ENCODE results near the gene IGFL2.
"Not testable (repeated sequence)": the region's sequence is repeated elsewhere in the genome, so short reads cannot be mapped to it uniquely, and the experiment has no call there.

Gene IGFL2

GRCh38 chr19:46150606-46151005 lies 2.6 kb downstream of the IGFL2 start:
- Histone ChIP-seq H3K9me3 (ENCODE audit: severe bottlenecking) (no peaks in the 10 kb centered on the region), H3K36me3 (ENCODE audit: low read depth) (no peaks in the 10 kb centered on the region), H3K27ac (ENCODE audit: poor library complexity, severe bottlenecking) (no peak overlapping the region), H3K4me3 (ENCODE audit: severe bottlenecking) (no peak overlapping the region), H3K27me3 (ENCODE audit: insufficient read depth, poor library complexity, severe bottlenecking) (no peaks in the 10 kb centered on the region), H3K4me1 (ENCODE audit: insufficient read depth, poor library complexity, severe bottlenecking) (peaks cover 2% of the 10 kb centered on the region)
- TF ChIP-seq CTCF (IDR thresholded peaks at IDR 0.05; ENCODE audit: poor library complexity, severe bottlenecking): no peak
- DNase-seq (ENCODE audit: low spot score) (no peak), ATAC-seq (ENCODE audit: low read depth) (no peak)

DNA sequence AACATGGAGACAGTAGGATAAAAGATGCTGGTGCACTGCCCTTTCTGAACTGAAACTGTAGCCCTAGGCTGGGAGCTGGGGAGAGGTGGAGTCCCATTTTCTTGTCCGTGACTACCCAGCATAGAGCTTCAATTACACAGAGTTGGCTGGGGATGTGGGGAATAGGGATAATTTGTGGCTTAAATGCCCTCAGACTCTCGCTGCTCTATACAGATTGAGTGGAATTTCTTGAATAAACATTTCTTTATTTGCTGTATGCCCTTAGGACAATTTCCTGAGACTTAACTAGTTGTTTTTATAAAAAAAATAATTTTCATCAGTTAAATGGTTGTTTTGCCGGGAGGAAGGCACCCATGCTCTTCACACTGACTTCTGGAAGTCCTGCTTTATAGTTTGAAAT lies 7.2 kb downstream of the IGFL2 start:
- no peak for DNase-seq (ENCODE audit: low spot score)
- Histone ChIP-seq H3K4me1 (ENCODE audit: insufficient read depth, poor library complexity, severe bottlenecking) (no peaks in the 10 kb centered on the region), H3K4me3 (ENCODE audit: severe bottlenecking) (no peak overlapping the region), H3K27me3 (ENCODE audit: insufficient read depth, poor library complexity, severe bottlenecking) (no peaks in the 10 kb centered on the region), H3K36me3 (ENCODE audit: low read depth) (no peaks in the 10 kb centered on the region), H3K9me3 (ENCODE audit: severe bottlenecking) (no peaks in the 10 kb centered on the region), H3K27ac (ENCODE audit: poor library complexity, severe bottlenecking) (no peak overlapping the region)
- no peak for TF ChIP-seq CTCF (IDR thresholded peaks at IDR 0.05; ENCODE audit: poor library complexity, severe bottlenecking)
- no peak for ATAC-seq (ENCODE audit: low read depth)

DNA sequence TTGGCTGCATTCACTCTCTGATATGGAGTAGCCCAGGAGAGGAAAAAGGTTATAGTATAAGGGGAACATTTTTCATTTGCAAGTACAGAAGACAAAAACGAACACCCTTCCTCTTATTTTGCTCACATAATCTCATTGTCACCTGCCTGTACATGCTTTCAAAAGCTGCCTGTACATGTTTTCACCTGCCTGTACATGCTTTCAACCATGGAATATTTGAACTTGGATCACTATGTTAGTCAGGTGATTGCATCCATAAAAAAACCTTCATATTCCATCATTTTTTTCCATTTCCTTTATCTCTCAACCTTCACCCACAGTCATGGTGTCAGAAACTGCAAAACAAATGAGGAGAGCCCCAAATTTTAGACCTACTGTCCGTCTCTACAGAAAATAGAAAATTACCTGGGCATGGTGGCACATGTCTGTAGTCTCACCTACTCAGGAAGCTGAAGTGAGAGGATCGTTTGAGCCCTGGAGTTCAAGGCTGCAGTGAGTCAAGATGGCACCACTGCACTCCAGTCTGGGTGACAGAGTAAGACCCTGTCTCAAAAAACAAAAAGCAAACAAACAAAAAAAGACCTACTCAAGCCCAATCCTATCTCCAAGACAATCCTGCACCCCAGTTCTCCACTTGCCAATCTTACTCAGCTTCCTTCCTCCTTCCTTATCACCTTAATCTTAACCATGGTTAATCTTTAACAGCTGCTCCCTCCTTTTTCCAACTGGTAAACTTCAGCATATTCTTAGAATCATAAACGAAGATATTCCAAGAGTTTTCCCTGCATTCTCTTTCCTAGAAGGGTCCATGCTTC lies 11.6 kb downstream of the IGFL2 start:
- no peak for TF ChIP-seq CTCF (IDR thresholded peaks at IDR 0.05; ENCODE audit: poor library complexity, severe bottlenecking)
- no peaks in the 10 kb centered on the region for H3K36me3 ChIP-seq (ENCODE audit: low read depth)
- H3K4me3 ChIP-seq (ENCODE audit: severe bottlenecking): no peak overlapping the region
- no peak overlapping the region for H3K27ac ChIP-seq (ENCODE audit: poor library complexity, severe bottlenecking)
- no peaks in the 10 kb centered on the region for H3K4me1 ChIP-seq (ENCODE audit: insufficient read depth, poor library complexity, severe bottlenecking)
- DNase-seq (ENCODE audit: low spot score) (no peak), ATAC-seq (ENCODE audit: low read depth) (no peak)
- H3K27me3 ChIP-seq (ENCODE audit: insufficient read depth, poor library complexity, severe bottlenecking): no peaks in the 10 kb centered on the region
- H3K9me3 ChIP-seq (ENCODE audit: severe bottlenecking): no peaks in the 10 kb centered on the region

DNA sequence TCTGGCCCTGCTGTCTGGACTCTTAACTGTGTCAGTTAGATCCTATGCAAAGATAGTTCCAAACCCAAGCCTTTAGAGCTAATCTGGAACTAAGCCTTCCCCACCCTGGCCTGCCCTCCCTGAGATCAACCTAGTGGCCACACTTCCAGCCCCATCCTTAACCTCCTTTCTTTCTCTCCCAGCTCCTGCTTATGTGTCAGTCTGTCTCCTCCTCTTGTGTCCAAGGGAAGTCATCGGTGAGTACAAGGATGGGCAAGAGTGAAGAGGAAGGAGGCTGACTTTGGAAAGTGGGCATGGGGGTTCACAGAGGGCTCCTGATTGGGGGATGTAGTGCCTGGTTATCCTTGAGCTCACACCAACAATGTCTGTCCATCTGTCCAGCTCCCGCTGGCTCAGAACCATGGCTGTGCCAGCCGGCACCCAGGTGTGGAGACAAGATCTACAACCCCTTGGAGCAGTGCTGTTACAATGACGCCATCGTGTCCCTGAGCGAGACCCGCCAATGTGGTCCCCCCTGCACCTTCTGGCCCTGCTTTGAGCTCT lies 12.3 kb downstream of the IGFL2 start:
- ATAC-seq (ENCODE audit: low read depth) (no peak), DNase-seq (ENCODE audit: low spot score) (no peak)
- no peaks in the 10 kb centered on the region for H3K4me1 ChIP-seq (ENCODE audit: insufficient read depth, poor library complexity, severe bottlenecking)
- TF ChIP-seq CTCF (IDR thresholded peaks at IDR 0.05; ENCODE audit: poor library complexity, severe bottlenecking): no peak
- no peaks in the 10 kb centered on the region for H3K27me3 ChIP-seq (ENCODE audit: insufficient read depth, poor library complexity, severe bottlenecking)
- H3K4me3 ChIP-seq (ENCODE audit: severe bottlenecking): no peak overlapping the region
- H3K9me3 ChIP-seq (ENCODE audit: severe bottlenecking): no peaks in the 10 kb centered on the region
- no peaks in the 10 kb centered on the region for H3K36me3 ChIP-seq (ENCODE audit: low read depth)
- no peak overlapping the region for H3K27ac ChIP-seq (ENCODE audit: poor library complexity, severe bottlenecking)

DNA sequence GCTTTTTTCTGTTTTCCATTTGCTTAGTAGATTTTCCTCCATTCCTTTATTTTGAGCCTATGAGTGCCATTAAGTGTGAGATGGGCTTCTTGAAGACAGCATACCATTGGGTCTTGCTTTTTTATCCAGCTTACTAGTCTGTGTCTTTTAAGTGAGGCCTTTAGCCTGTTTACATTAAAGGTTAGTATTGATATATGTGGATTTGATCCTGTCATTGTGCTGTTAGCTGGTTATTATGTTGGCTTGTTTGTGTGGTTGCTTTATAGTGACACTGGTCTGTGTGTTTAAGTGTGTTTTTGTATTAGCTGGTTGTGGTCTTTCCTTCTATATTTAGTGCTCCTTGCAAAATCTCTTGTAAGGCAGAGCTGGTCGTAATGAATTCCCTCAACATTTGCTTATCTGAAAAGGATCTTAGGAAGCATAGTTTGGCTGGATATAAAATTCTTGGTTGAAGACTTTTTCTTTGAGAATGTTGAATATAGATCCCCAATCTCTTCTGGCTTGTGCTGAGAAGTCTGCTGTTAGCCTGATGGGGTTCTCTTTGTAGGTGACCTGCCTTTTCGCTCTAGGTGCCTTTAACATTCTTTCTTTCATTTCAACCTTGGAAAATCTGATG lies 13.7 kb downstream of the IGFL2 start:
- H3K36me3 ChIP-seq (ENCODE audit: low read depth); H3K4me1 ChIP-seq (ENCODE audit: insufficient read depth, poor library complexity, severe bottlenecking); DNase-seq (ENCODE audit: low spot score); H3K9me3 ChIP-seq (ENCODE audit: severe bottlenecking); H3K4me3 ChIP-seq (ENCODE audit: severe bottlenecking); H3K27ac ChIP-seq (ENCODE audit: poor library complexity, severe bottlenecking); ATAC-seq (ENCODE audit: low read depth); H3K27me3 ChIP-seq (ENCODE audit: insufficient read depth, poor library complexity, severe bottlenecking): not testable (repeated sequence)

All from RWPE2 (cell line).